ENCODE data around the gene EXTL1. TPM values are rescaled to one million over a fixed set of nuclear protein-coding genes. Genes with fewer than 3 reads are reported as not detected.

EXTL1 gene
- total RNA-seq, 1 donor from 2014 or later = 0.74 TPM

DNA sequence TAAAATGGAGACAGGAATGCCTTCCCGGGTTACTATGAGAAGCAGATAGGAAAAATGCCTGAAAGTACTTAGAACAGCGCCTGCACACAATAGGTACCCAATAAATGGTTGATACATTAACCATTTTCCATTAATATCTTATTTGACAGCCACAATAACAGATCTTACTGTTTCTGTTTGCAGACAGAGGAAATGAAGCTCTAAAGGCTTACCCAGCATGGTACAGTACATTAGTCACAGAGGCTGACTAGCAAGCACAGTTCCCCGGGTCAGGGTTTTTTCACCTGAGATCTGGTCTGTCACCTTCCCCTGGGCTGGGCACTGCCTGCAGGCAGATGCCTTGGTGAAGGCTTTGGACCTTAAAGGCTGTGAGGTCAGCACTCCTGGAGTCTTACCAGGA, 43.0 kb downstream of the EXTL1 start:
- no peaks in the 10 kb centered on the region for H3K27me3 ChIP-seq
- no peaks in the 10 kb centered on the region for H3K36me3 ChIP-seq
- TF ChIP-seq POLR2AphosphoS5 (IDR thresholded peaks at IDR 0.05; ENCODE audit: insufficient read depth in 1 of 2, low read depth in 1 of 2) = no peak
- TF ChIP-seq POLR2A (IDR thresholded peaks at IDR 0.05) = no peak
- TF ChIP-seq, protein P1, sequence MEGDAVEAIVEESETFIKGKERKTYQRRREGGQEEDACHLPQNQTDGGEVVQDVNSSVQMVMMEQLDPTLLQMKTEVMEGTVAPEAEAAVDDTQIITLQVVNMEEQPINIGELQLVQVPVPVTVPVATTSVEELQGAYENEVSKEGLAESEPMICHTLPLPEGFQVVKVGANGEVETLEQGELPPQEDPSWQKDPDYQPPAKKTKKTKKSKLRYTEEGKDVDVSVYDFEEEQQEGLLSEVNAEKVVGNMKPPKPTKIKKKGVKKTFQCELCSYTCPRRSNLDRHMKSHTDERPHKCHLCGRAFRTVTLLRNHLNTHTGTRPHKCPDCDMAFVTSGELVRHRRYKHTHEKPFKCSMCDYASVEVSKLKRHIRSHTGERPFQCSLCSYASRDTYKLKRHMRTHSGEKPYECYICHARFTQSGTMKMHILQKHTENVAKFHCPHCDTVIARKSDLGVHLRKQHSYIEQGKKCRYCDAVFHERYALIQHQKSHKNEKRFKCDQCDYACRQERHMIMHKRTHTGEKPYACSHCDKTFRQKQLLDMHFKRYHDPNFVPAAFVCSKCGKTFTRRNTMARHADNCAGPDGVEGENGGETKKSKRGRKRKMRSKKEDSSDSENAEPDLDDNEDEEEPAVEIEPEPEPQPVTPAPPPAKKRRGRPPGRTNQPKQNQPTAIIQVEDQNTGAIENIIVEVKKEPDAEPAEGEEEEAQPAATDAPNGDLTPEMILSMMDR (IDR thresholded peaks at IDR 0.05) = no peak

GRCh38 chr1:26066160-26066559, 44.6 kb downstream of the EXTL1 start:
- no peak for TF ChIP-seq POLR2AphosphoS5 (IDR thresholded peaks at IDR 0.05; ENCODE audit: insufficient read depth in 1 of 2, low read depth in 1 of 2)
- TF ChIP-seq, protein P1 (IDR thresholded peaks at IDR 0.05) = no peak
- TF ChIP-seq POLR2A (IDR thresholded peaks at IDR 0.05) = no peak
- no peak for DNase-seq (ENCODE audit: extremely low spot score in 2 of 2)
- no peaks in the 10 kb centered on the region for H3K9me3 ChIP-seq
- H3K36me3 ChIP-seq = no peaks in the 10 kb centered on the region
- H3K4me3 ChIP-seq = peak overlapping the region in 1 of 2 donors; percentile 26
- H3K4me1 ChIP-seq = no peaks in the 10 kb centered on the region
- no peaks in the 10 kb centered on the region for H3K27me3 ChIP-seq
- intact Hi-C loops (cut with DNase I) = no loop called here
- H3K27ac ChIP-seq = no peak overlapping the region

More for the DNA sequence above, 43.0 kb downstream of the EXTL1 start:
- intact Hi-C loops (cut with DNase I) = no loop called here
- Histone ChIP-seq H3K4me3 (no peak overlapping the region), H3K4me1 (no peaks in the 10 kb centered on the region), H3K27ac (no peak overlapping the region), H3K9me3 (no peaks in the 10 kb centered on the region)
- no peak for DNase-seq (ENCODE audit: extremely low spot score in 2 of 2)

DNA sequence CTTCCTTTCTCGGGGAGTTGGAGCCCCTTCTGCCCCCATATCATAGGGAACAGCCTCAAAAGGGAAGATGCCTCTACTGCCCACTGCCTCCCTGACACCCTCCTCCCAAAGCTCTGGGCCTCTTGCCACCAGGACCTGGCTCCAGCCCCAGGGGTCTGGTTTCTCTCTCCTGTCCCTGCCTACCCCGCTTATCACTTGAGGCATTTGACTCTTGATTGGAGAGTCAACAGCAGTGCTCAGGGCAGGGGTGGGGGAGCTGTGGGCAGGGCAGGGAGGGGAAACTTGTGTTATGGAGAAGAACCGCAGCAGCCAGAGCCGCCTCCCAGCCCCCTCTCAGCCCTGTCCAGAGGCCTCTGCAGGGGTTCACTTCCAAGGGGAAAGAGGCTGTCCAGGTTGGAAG, 45.3 kb downstream of the EXTL1 start:
- intact Hi-C loops (cut with DNase I) = no loop called here
- no peaks in the 10 kb centered on the region for H3K36me3 ChIP-seq
- peak overlapping the region; percentile 6 for H3K27ac ChIP-seq
- H3K4me3 ChIP-seq = peak overlapping the region in 1 of 2 donors; percentile 26
- TF ChIP-seq POLR2A (IDR thresholded peaks at IDR 0.05) (no peak), POLR2AphosphoS5 (IDR thresholded peaks at IDR 0.05; ENCODE audit: insufficient read depth in 1 of 2, low read depth in 1 of 2) (no peak)
- TF ChIP-seq, protein P1 (IDR thresholded peaks at IDR 0.05) = no peak
- no peaks in the 10 kb centered on the region for H3K27me3 ChIP-seq
- no peaks in the 10 kb centered on the region for H3K9me3 ChIP-seq
- no peaks in the 10 kb centered on the region for H3K4me1 ChIP-seq
- DNase-seq (ENCODE audit: extremely low spot score in 2 of 2) = no peak

GRCh38 chr1:26067432-26067911, 45.9 kb downstream of the EXTL1 start, which contains the start of gene TRIM63:
TRIM63 (minus strand) TSS chr1:26067630; CDS start chr1:26067494, 136 bp downstream.
- H3K4me1 ChIP-seq = no peaks in the 10 kb centered on the region
- H3K36me3 ChIP-seq = no peaks in the 10 kb centered on the region
- H3K27me3 ChIP-seq = no peaks in the 10 kb centered on the region
- DNase-seq (ENCODE audit: extremely low spot score in 2 of 2) = no peak
- no peak for TF ChIP-seq POLR2AphosphoS5 (IDR thresholded peaks at IDR 0.05; ENCODE audit: insufficient read depth in 1 of 2, low read depth in 1 of 2)
- intact Hi-C loops (cut with DNase I) = no loop called here
- H3K27ac ChIP-seq = peak within 1 kb of the TSS; percentile 21
- H3K9me3 ChIP-seq = no peaks in the 10 kb centered on the region
- peak within 1 kb of the TSS in 1 of 2 donors; percentile 26 for H3K4me3 ChIP-seq

GRCh38 chr1:26069941-26070295, 48.3 kb downstream of the EXTL1 start:
- intact Hi-C loops (cut with DNase I) = no loop called here
- H3K9me3 ChIP-seq = no peaks in the 10 kb centered on the region
- H3K27ac ChIP-seq = no peak overlapping the region
- H3K36me3 ChIP-seq = no peaks in the 10 kb centered on the region
- TF ChIP-seq POLR2A (IDR thresholded peaks at IDR 0.05) (no peak), POLR2AphosphoS5 (IDR thresholded peaks at IDR 0.05; ENCODE audit: insufficient read depth in 1 of 2, low read depth in 1 of 2) (no peak)
- TF ChIP-seq, protein P1 (IDR thresholded peaks at IDR 0.05) = no peak
- no peaks in the 10 kb centered on the region for H3K27me3 ChIP-seq
- no peaks in the 10 kb centered on the region for H3K4me1 ChIP-seq
- DNase-seq (ENCODE audit: extremely low spot score in 2 of 2) = no peak
- H3K4me3 ChIP-seq = no peak overlapping the region

Measured in vagina (tissue), 2 donors.